ENCODE measurements around the gene TNFRSF1A. TPM values are rescaled to one million over a fixed set of nuclear protein-coding genes. Genes with fewer than 3 reads are reported as not detected.

TNFRSF1A gene
- total RNA-seq, 1 experiment from 2014 or later, result 59.9 TPM

GRCh38 chr12:6360080-6360571 is 18.2 kb upstream of the TNFRSF1A start:
- Histone ChIP-seq H3K27ac (ENCODE audit: insufficient read length, low read depth, low read length) (no peak overlapping the region), H4K91ac (ENCODE audit: insufficient read length, low read depth, low read length) (no peak overlapping the region), H3K4me2 (ENCODE audit: insufficient read depth, insufficient read length, low read length) (no peak overlapping the region), H2BK15ac (ENCODE audit: low read depth, low read length) (no peak overlapping the region), H3K27me3 (ENCODE audit: insufficient read depth, low read length) (no peaks in the 10 kb centered on the region), H3K4ac (ENCODE audit: low read depth, low read length) (no peak overlapping the region), H3K9ac (ENCODE audit: extremely low read depth, insufficient read length, low read length) (no peak overlapping the region), H3K9me3 (ENCODE audit: control insufficient read depth, low read depth, low read length) (no peaks in the 10 kb centered on the region), H3K23me2 (ENCODE audit: insufficient read length, low read depth, low read length, poor library complexity, severe bottlenecking) (peaks cover 4% of the 10 kb centered on the region), H2BK5ac (ENCODE audit: insufficient read length, low read length) (no peak overlapping the region), H3K4me1 (ENCODE audit: insufficient read depth, low read length) (no peaks in the 10 kb centered on the region), H2AFZ (ENCODE audit: low read length) (no peak overlapping the region), H3K14ac (ENCODE audit: insufficient read depth, low read length) (no peak overlapping the region), H3K79me1 (ENCODE audit: insufficient read depth, low read depth, low read length, poor library complexity, severe bottlenecking) (no peaks in the 10 kb centered on the region), H3K23ac (ENCODE audit: insufficient read length, low read depth, low read length) (no peak overlapping the region), H3T11ph (ENCODE audit: low read length) (no peak overlapping the region), H4K20me1 (ENCODE audit: control insufficient read depth, insufficient read depth, insufficient read length) (peaks cover 3% of the 10 kb centered on the region), H3K56ac (ENCODE audit: insufficient read length, low read depth, low read length) (no peak overlapping the region), H3K18ac (ENCODE audit: insufficient read length, low read depth, low read length) (no peak overlapping the region), H2BK12ac (ENCODE audit: insufficient read length, low read depth, low read length) (no peak overlapping the region), H2BK20ac (ENCODE audit: low read depth, low read length, poor library complexity, severe bottlenecking) (no peak overlapping the region), H4K5ac (ENCODE audit: insufficient read length, low read depth, low read length) (no peak overlapping the region), H2BK120ac (ENCODE audit: low read depth, low read length, poor library complexity, severe bottlenecking) (no peak overlapping the region), H3K79me2 (ENCODE audit: insufficient read depth, low read length) (no peaks in the 10 kb centered on the region), H2AK5ac (ENCODE audit: insufficient read length, low read length) (no peak overlapping the region), H4K8ac (replicated peaks; ENCODE audit: insufficient read length, low read depth, low read length) (no peak overlapping the region)
- Mint-ChIP-seq H3K27me3 (ENCODE audit: low read depth) (no peaks in the 10 kb centered on the region), H3K4me1 (peaks cover 12% of the 10 kb centered on the region in 2 experiments), H3K36me3 (ENCODE audit: insufficient read depth in 1 of 3, low read depth in 3 of 3) (peaks cover 22 to 65% (median 60%) of the 10 kb centered on the region in 3 experiments), H3K4me3 (no peak overlapping the region), H3K9me3 (no peaks in the 10 kb centered on the region; a peak in 1 of 5 replicates), H3K27ac (no peak overlapping the region)
- DNase-seq, result no peak
- no CpG with 5 or more reads among the region's 7 CpGs for WGBS (ENCODE audit: extremely low coverage, insufficient read length, low lambda C conversion rate)
- TF ChIP-seq CTCF (conservative IDR thresholded peaks at IDR 0.05), result no peak

All from H9 (cell line).